Skeletal muscle satellite cell (primary cell): ENCODE data around the gene RAPSN.

Experiments
- H3K27me3 ChIP-seq: 2 replicates; pipeline ENCODE4 v1.7.0; 2013; ENCODE audit warnings: low read length; ENCODE audit not compliant: control insufficient read depth, insufficient read depth
- H3K36me3 ChIP-seq: 2 replicates; pipeline ENCODE4 v1.7.0; 2013; ENCODE audit warnings: mild to moderate bottlenecking, control low read depth, low read length; ENCODE audit not compliant: insufficient read depth
- H3K4me1 ChIP-seq: 2 replicates; pipeline ENCODE4 v1.7.0; 2013; ENCODE audit warnings: low read length; ENCODE audit not compliant: control insufficient read depth, insufficient read depth
- H3K4me2 ChIP-seq: 2 replicates; pipeline ENCODE4 v1.7.0; 2013; ENCODE audit warnings: mild to moderate bottlenecking, low read length
- H3K4me3 ChIP-seq: 2 replicates; pipeline ENCODE4 v1.7.0; 2013; ENCODE audit warnings: low read length
- H3K9ac ChIP-seq: 2 replicates; pipeline ENCODE4 v1.7.0; 2013; ENCODE audit warnings: mild to moderate bottlenecking, low read depth, low read length, moderate library complexity
- H3K9me3 ChIP-seq: replicated peaks from 2 replicates; pipeline ENCODE4 v1.7.0; 2013; ENCODE audit warnings: mild to moderate bottlenecking, control low read depth, low read length

The RAPSN gene

DNA sequence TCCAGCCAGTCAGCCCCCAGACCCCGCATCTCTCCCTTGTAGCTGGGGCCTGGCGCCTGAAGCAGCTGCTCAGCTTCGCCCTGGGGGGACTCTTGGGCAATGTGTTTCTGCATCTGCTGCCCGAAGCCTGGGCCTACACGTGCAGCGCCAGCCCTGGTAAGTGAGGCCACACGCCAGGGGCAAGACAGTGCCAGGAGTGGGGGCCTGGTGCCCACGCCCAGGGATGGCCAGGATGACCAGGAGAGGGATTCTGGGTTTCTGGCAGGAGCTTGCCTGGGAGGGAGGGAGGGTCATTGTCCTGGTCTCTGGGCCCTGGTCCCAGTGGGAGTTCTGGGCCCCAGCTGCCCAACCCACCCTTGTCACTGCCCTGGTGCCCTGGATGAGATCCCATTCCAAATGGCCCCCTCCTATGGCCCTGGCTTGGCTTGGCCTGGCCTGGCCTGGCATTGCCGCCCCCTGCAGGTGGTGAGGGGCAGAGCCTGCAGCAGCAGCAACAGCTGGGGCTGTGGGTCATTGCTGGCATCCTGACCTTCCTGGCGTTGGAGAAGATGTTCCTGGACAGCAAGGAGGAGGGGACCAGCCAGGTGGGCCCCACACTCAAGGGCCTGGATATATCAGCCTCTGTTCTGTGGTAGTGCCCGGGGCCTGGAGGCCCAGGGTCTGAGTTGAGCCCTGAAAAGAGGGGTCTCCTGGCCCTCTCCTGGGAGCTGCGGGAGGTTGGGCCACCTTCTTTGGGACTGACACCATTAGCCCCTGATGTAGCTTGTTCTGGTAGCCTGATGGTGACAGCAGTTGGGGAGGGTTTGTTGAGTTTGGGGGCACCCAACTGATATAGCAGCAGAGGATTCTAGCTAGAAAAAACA lies 36.8 kb downstream of the RAPSN start:
- Histone ChIP-seq H3K4me3 (no peak overlapping the region), H3K4me1 (peaks cover 73% of the 10 kb centered on the region), H3K27me3 (no peaks in the 10 kb centered on the region), H3K4me2 (peak overlapping the region; percentile 38), H3K9me3 (no peaks in the 10 kb centered on the region), H3K9ac (no peak overlapping the region), H3K36me3 (peaks cover 49% of the 10 kb centered on the region)

DNA sequence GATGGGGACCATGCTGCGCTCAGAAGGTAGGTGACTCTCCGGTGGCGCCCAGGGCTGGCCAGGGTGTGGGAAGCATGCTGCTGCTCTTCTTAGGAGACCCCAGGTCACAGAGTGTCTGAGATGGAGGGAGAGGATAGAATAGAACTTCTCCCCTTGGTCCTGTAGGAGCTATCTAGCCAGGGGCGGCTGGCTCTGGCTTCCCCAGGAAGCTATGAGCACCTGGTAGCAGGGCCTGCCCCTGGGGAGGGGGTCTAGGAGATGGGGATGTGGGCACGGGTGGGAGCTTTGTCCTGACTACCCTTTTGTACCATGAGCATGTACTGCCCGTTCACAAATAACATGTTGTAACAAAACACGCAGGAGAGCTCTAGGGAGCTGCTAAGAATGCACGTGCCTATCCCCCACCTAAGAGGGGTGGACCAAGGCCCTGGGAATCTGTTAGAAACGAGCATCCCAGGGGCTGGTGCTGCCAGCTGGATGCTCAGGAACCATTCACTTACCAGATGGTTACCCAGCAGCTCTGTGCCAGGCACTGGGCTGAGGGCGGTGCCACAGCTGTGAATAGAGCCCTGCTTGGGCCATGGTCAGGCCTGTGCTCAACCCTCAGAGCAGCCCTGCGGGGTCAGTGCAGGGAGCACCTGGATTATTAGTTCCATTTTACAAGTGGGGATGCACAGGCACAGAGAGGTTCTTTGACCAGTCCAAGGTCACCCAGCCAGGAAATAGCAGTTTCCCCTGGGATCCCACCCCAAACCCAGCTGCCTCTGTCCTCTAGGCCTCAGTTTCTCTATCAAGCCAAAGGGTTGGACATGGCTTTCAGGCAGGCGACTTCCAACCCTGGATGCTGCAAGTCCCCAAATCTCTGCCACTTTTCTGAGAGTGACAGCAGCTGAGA lies 38.3 kb downstream of the RAPSN start:
- Histone ChIP-seq H3K4me3 (peak overlapping the region; percentile 89), H3K27me3 (no peaks in the 10 kb centered on the region), H3K36me3 (peaks cover 46% of the 10 kb centered on the region), H3K4me1 (peaks cover 63% of the 10 kb centered on the region), H3K9ac (peak overlapping the region; percentile 96), H3K9me3 (no peaks in the 10 kb centered on the region), H3K4me2 (peak overlapping the region; percentile 95)

DNA sequence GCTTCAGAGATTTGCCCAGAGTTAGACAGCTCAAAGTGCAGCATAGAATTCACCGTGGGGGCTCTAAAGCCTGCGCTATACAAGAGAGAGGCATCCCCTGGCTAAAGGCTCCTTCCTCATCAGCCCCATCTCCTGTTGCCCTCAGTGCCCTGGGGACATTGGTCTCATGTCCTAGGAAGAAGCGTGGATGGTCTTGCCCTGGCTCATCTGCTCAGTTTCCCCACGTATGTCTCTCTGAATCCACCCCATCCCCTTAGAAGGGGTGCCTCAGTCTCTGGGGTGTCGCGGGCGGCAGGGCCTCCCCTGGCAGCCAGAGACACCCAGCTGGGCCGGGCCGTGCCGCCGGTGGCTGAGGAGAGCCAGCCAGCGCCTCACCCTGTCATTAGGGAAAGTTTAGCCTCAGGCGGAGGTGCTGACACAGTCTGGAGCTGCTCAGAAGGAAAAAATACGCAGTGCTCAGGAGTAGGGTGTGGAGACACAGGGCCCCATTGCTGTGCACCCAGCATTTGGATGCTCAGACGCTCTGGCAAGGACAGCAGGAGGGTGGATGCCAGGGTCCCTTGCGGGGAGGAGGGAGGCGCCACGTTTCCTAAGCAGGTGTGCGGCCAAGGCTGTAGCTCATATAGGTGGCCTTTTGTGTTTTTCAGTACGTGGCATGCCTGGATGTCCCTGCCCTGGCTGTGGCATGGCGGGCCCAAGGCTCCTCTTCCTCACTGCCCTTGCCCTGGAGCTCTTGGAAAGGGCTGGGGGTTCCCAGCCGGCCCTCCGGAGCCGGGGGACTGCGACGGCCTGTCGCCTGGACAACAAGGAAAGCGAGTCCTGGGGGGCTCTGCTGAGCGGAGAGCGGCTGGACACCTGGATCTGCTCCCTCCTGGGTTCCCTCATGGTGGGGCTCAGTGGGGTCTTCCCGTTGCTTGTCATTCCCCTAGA lies 39.2 kb downstream of the RAPSN start:
- peaks cover 54% of the 10 kb centered on the region for H3K4me1 ChIP-seq
- no peaks in the 10 kb centered on the region for H3K9me3 ChIP-seq
- peak overlapping the region; percentile 89 for H3K4me3 ChIP-seq
- H3K27me3 ChIP-seq: no peaks in the 10 kb centered on the region
- peak overlapping the region; percentile 95 for H3K4me2 ChIP-seq
- peak overlapping the region; percentile 96 for H3K9ac ChIP-seq
- H3K36me3 ChIP-seq: peaks cover 37% of the 10 kb centered on the region

DNA sequence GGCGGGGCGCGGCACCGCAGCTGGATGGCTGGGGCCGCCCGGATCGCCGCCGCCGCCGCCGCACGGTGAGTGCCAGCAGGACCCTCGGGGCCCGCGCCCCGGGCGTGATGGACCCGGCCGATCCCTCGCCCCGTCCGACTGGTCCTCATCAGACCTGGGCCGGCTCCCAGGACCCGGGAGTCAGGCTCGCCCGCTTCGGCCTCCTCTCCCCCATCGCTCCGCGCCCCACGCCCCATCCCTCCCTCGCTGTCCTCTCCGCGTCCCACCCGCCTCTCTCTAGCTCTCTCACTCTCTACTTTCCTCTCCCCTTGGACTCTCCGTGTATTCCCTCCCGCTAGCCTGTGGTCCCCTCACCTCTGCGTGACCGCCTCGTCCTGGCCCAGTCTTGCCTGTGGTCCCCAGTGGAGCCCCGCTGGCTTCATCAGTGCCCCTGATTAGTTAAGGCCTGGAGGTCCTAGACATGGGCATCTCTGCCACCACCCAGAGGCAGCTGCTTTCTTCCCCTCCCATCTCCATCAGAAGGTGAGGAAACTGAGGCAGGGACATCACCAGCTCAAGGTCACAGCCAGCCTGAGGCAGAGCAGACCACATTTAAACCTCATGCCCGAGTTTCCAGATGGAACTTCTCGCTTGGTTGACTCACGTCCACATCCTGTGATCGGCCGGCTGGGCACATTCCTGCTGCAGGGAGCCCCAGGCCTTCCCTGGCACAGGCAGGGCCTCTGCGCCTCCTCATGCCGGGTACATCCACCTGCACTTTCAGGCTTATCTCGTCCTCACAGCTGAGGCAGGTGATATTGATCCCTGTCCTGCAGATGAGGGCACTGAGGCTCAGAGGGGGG lies 40.1 kb downstream of the RAPSN start:
- Histone ChIP-seq H3K4me2 (peak overlapping the region; percentile 95), H3K36me3 (peaks cover 28% of the 10 kb centered on the region), H3K9ac (peak overlapping the region; percentile 96), H3K9me3 (no peaks in the 10 kb centered on the region), H3K4me3 (peak overlapping the region; percentile 89), H3K4me1 (peaks cover 45% of the 10 kb centered on the region), H3K27me3 (no peaks in the 10 kb centered on the region)

DNA sequence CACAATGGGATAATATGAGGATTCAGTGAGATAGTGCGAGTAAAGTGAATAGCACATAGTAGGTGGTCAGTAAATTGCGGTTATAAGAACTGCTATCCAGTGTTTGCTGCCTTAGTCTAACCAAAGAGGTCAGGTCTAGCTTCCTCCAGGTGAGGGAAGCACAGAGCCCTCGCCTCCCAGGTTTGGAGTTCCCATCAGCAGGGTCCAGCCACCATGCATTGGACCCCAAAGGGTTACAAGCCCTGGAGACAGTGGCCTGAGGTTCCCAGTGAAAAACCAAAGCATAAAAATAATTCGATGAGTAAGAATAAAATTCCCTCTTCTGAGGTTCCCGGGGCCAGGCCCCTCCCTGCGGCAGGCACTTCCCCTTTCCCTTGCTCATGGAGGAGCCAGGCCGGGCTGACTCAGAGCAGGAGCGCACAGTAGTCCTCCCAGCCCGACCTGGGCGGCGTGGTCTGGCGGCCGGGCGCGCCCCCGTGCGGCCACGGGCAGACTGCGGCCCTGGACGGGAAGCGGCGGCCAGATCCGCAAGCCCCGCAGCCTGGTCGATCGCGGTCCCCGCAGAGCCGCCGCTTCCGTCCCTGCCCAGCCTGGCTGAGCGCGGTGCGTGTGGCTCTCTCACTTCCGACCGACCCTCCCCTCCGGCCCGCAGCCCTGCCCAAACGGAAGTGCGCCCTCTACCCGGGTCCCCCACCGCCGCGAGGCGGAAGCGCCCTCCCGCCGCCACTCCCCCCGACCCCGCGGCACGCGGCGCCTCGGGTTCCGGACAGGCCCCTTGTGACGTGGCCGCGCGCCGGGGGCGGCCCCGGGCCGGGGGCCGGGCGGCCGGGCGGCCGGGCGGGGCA lies 41.0 kb downstream of the RAPSN start, which contains the start of gene SLC39A13:
Gene SLC39A13, plus strand, starts transcription at position 845 of the 845 bp plus-strand sequence. CDS start 1,505 bp downstream, outside the sequence.
- peaks cover 22% of the 10 kb centered on the region for H3K36me3 ChIP-seq

DNA sequence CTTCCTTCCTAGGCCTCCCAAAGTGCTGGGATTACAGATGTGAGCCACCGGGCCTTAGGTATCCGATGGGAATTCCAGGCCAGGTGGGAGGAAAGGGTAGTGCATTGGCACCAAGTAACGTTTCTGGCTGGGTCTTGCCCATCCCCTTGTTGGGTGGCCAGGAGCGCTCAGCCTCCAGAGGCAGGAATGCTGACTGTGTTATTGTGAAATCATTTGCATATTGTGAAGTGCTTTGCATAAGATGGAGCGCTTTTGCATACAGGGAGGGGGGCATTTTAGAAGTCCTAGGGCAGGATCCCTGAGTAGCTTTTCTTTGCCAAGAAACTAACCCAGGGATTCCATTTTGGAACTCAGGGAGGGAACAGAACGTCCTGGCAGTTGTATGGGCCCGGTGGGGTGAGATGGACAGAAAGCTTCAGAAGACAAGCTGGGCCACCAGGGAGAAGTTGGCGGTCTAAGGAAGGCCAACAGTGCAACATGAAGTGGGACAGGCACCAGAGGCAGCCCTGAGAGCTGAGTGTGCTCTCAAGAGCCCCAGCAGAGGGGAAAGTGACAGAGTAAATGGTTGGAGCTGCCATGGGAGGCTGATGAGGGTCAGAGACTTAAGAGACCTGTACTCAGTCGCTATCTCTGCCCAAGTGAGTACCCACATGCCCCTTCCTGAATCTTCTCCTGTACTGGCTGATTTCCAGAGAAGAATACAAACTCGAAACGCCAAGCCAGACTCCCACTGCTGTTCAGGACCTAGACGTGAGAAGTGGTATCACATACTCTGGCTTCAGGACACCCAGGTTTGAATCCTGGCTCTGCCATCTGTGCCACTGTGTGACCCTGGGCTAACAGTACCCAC lies 41.8 kb downstream of the RAPSN start:
- H3K36me3 ChIP-seq: peaks cover 19% of the 10 kb centered on the region
- H3K4me3 ChIP-seq: peak overlapping the region; percentile 74
- H3K4me2 ChIP-seq: peak overlapping the region; percentile 92
- H3K9ac ChIP-seq: peak overlapping the region; percentile 87
- H3K4me1 ChIP-seq: peaks cover 33% of the 10 kb centered on the region
- H3K27me3 ChIP-seq: no peaks in the 10 kb centered on the region
- H3K9me3 ChIP-seq: no peaks in the 10 kb centered on the region

More for the DNA sequence above, 41.0 kb downstream of the RAPSN start, which contains the start of gene SLC39A13:
- H3K27me3 ChIP-seq: no peaks in the 10 kb centered on the region
- H3K4me3 ChIP-seq: peak within 1 kb of the TSS; percentile 89
- peak within 1 kb of the TSS; percentile 96 for H3K9ac ChIP-seq
- no peaks in the 10 kb centered on the region for H3K9me3 ChIP-seq
- H3K4me2 ChIP-seq: peak within 1 kb of the TSS; percentile 95
- H3K4me1 ChIP-seq: peaks cover 37% of the 10 kb centered on the region

DNA sequence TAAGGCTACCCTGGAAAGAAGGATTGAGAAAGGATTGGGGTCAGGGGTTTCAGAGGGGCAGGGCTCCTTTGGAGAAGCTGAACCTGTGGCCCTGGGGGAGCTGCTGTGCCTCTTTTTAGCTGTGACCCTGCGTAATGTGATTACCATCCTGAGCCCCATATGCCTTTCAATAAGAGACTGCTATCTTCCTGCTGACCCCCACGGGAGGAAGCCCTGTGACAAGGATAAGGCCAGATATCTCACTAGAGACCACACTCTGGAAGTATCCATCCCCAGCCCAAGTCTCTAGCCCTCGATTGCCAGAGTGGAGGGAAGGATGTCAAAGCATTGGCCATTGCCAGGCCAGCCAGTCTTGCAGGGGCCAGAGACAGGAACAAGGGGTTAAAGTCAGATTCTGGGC lies 45.4 kb downstream of the RAPSN start:
- peaks cover 19% of the 10 kb centered on the region for H3K4me1 ChIP-seq
- no peaks in the 10 kb centered on the region for H3K9me3 ChIP-seq
- H3K9ac ChIP-seq: no peak overlapping the region
- no peaks in the 10 kb centered on the region for H3K27me3 ChIP-seq
- no peak overlapping the region for H3K4me2 ChIP-seq
- H3K36me3 ChIP-seq: no peaks in the 10 kb centered on the region
- H3K4me3 ChIP-seq: no peak overlapping the region

DNA sequence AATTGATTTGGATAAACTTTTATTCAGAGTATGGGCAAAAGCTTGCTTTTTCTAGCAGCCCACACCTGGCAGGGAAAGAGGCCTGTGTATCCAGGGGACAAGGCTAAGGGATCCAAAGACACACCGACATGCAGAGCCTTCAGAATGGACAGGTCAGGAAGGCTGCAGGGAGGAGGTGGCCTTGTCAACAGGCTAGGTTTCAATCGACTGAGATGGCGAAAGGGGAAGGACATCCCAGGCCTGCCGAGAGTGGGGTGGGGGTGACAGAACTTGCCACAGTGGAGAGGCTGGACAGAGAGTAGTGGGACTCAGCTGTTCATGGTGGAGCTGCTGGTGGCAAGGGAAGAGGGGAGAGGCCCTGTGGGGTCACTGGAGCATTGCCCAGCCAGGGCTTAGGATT lies 45.8 kb downstream of the RAPSN start:
- no peaks in the 10 kb centered on the region for H3K27me3 ChIP-seq
- no peak overlapping the region for H3K4me3 ChIP-seq
- no peak overlapping the region for H3K4me2 ChIP-seq
- no peak overlapping the region for H3K9ac ChIP-seq
- H3K9me3 ChIP-seq: no peaks in the 10 kb centered on the region
- H3K36me3 ChIP-seq: no peaks in the 10 kb centered on the region
- H3K4me1 ChIP-seq: peaks cover 19% of the 10 kb centered on the region

DNA sequence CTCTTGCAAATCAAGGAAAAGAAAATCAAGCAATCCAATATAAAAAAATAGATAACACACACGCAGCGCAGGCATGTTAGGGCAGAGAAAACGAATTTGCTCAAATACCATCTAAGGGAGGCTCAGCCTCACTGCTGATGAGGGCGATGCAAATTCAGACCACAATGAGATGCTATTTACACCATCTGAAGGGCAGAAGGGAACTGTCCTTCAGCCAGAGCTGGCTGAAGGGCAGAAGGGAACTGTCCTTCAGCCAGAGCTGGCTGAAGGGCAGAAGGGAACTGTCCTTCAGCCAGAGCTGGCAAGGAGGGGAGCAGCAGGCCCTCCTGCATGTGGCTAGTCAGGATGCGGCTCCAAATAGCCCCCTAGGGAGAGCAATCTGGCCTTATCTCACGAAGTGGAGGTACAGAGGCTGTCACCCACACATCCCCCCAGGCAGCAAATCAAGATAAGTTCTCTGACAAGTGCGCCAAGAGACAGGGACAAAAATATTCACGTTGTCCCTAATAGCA lies 48.1 kb downstream of the RAPSN start:
- Histone ChIP-seq H3K4me2 (peak overlapping the region; percentile 44), H3K4me1 (peaks cover 8% of the 10 kb centered on the region), H3K9me3 (no peaks in the 10 kb centered on the region), H3K27me3 (no peaks in the 10 kb centered on the region), H3K36me3 (no peaks in the 10 kb centered on the region), H3K9ac (no peak overlapping the region), H3K4me3 (no peak overlapping the region)
